A673 (cell line): Measurements from ENCODE around the gene CKM. TPM values are rescaled to one million over a fixed set of nuclear protein-coding genes. Genes with fewer than 3 reads are reported as not detected.
"Not testable (repeated sequence)": the region's sequence is repeated elsewhere in the genome, so short reads cannot be mapped to it uniquely, and the experiment has no call there.

Source experiments
- BruUV-seq: library from RNA; stranded (reverse); fragments of 400-500 nt; replicated peaks from 2 replicates; lab custom pipeline; 2021; lab: Mats Ljungman, UMichigan
- CTCF ChIA-PET: fragments of 300-600 bp; sonication (Branson Sonifier 250); formaldehyde crosslinking; loops from one replicate; lab custom pipeline; 2022; ENCODE audit warnings: antibody characterized with exemption; lab: Charles Lee
- POLR2A ChIA-PET: fragments of 300-600 bp; sonication (Branson Sonifier 250); formaldehyde crosslinking; loops from one replicate; lab custom pipeline; 2022; ENCODE audit warnings: antibody characterized with exemption; ENCODE audit not compliant: low non-redundant PET; lab: Charles Lee
- DNase-seq: peaks from one replicate; pipeline ENCODE4 v3.0.0-alpha.2; 2015; ENCODE audit warnings: low spot score
- H3K27ac ChIP-seq: fragments of 200-600 bp; sonication (generic); 2 replicates; pipeline ENCODE4 v1.5.1; 2016; ENCODE audit warnings: mixed run types, low read depth, mild to moderate bottlenecking, mixed read lengths, antibody characterized with exemption, low read length; ENCODE audit not compliant: poor library complexity, severe bottlenecking
- H3K27me3 ChIP-seq: fragments of 200-600 bp; sonication (generic); replicated peaks from 2 replicates; pipeline ENCODE4 v1.6.1; 2017; ENCODE audit warnings: mixed run types, low read depth, mild to moderate bottlenecking, mixed read lengths, antibody characterized with exemption, low read length; ENCODE audit not compliant: insufficient read depth, poor library complexity
- H3K36me3 ChIP-seq: fragments of 200-600 bp; sonication (generic); 2 replicates; pipeline ENCODE4 v1.6.1; 2016; ENCODE audit warnings: mixed run types, mild to moderate bottlenecking, mixed read lengths, antibody characterized with exemption, low read length; ENCODE audit not compliant: insufficient read depth, poor library complexity, severe bottlenecking
- H3K4me1 ChIP-seq: fragments of 200-600 bp; sonication (generic); 2 replicates; pipeline ENCODE4 v1.6.1; 2017; ENCODE audit warnings: mixed run types, mild to moderate bottlenecking, mixed read lengths, antibody characterized with exemption, low read length; ENCODE audit not compliant: insufficient read depth, poor library complexity, severe bottlenecking
- H3K4me3 ChIP-seq: fragments of 200-600 bp; sonication (generic); 2 replicates; pipeline ENCODE4 v1.5.1; 2016; ENCODE audit warnings: low read depth, mixed run types, mild to moderate bottlenecking, mixed read lengths, low read length; ENCODE audit not compliant: poor library complexity, severe bottlenecking
- H3K9me3 ChIP-seq: fragments of 200-600 bp; sonication (generic); 2 replicates; pipeline ENCODE4 v1.6.1; 2016; ENCODE audit warnings: mixed run types, low read depth, mild to moderate bottlenecking, mixed read lengths, antibody characterized with exemption, low read length; ENCODE audit not compliant: poor library complexity, severe bottlenecking
- EZH2 ChIP-seq: fragments of 200-600 bp; sonication (generic); IDR thresholded peaks from 2 replicates; pipeline ENCODE4 v1.6.1; 2017; ENCODE audit warnings: borderline replicate concordance, low read depth, mild to moderate bottlenecking, mixed read lengths, antibody characterized with exemption, low read length; ENCODE audit not compliant: poor library complexity, severe bottlenecking
- intact Hi-C: fragments of 100-400 bp; cut with micrococcal nuclease; formaldehyde crosslinking; loops from one replicate; pipeline ENCODE4 v1.10.0; 2022; ENCODE audit not compliant: unreplicated experiment
- total RNA-seq: library from RNA; stranded (reverse); gene quantifications from 2 replicates; pipeline ENCODE4 v1.2.3, GENCODE V29; 2021
- TF ChIP-seq, protein P1 (sequence below): fragments of 300-800, 200-600 bp; sonication (generic); conservative IDR thresholded peaks from 2 replicates; pipeline ENCODE4 v1.5.1; 2017; ENCODE audit warnings: low read depth, mild to moderate bottlenecking, antibody characterized with exemption, low read length, moderate library complexity, mixed read lengths

The CKM gene
- total RNA-seq, 1 experiment from 2014 or later = not detected

DNA sequence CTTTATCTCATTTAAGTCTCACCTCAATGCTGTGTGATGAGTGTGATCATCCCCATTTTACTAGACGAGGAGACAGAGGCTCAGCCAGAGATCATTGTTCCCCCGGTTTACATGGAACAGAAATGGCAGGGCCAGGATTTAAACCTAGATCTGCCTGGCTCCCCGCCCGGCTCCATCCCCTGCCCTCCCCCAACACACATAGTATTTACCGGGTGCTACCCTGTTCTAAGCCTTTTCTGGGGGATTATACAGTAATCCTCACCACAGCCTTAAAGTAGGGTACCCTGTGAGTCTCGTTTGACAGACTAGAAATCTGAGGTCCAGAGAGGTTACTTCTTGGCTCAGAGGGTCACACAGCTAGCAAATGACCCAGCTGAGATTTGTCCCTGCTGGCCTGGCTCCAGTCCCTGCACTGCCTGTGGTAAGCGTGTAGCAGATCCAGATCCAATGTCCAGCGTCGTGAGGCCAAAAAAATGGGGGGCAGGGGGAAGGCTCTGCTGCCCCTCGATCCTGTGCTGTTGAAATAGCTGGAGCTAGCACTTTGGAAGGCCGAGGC is 14.1 kb upstream of the CKM start:
- DNase-seq = no peak
- Histone ChIP-seq H3K27ac (no peak overlapping the region), H3K9me3 (no peaks in the 10 kb centered on the region), H3K36me3 (no peaks in the 10 kb centered on the region), H3K4me1 (peaks cover 5% of the 10 kb centered on the region), H3K4me3 (no peak overlapping the region), H3K27me3 (no peaks in the 10 kb centered on the region)
- no peak for TF ChIP-seq EZH2
- TF ChIP-seq, protein P1, sequence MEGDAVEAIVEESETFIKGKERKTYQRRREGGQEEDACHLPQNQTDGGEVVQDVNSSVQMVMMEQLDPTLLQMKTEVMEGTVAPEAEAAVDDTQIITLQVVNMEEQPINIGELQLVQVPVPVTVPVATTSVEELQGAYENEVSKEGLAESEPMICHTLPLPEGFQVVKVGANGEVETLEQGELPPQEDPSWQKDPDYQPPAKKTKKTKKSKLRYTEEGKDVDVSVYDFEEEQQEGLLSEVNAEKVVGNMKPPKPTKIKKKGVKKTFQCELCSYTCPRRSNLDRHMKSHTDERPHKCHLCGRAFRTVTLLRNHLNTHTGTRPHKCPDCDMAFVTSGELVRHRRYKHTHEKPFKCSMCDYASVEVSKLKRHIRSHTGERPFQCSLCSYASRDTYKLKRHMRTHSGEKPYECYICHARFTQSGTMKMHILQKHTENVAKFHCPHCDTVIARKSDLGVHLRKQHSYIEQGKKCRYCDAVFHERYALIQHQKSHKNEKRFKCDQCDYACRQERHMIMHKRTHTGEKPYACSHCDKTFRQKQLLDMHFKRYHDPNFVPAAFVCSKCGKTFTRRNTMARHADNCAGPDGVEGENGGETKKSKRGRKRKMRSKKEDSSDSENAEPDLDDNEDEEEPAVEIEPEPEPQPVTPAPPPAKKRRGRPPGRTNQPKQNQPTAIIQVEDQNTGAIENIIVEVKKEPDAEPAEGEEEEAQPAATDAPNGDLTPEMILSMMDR = no peak
- ChIA-PET CTCF (interaction anchor here (0.6 kb wide), 1 partner anchor 29 kb away, joined by 10 read pairs; no protein-coding TSS in a partner anchor), POLR2A (no interaction called here)
- intact Hi-C loops = loop anchor here (5.0 kb wide), 1 partner anchor 319 kb away; no protein-coding TSS in a partner anchor
- BruUV-seq = no TSS peak

DNA sequence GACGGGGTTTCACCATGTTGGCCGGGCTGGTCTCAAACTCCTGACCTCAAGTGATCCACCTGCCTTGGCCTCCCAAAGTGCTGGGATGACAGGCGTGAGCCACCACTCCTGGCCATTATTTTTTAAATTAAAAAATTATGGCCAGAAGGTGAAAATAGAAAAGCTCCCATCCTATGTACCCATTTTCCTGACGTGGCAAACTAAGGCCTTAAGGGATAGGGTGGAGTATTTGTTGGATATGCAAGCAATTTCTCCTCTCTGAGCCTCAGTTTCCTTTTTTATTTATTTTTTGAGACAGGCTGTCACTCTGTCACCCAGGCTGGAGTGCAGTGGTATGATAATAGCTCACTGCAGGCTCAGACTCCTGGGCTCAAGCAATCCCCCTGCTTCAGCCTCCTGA is 12.2 kb upstream of the CKM start:
- BruUV-seq, POLR2A ChIA-PET: not testable (repeated sequence)

GRCh38 chr19:45333609-45334303 is 11.1 kb upstream of the CKM start:
- H3K36me3 ChIP-seq = no peaks in the 10 kb centered on the region
- no peaks in the 10 kb centered on the region for H3K27me3 ChIP-seq
- H3K4me1 ChIP-seq = no peaks in the 10 kb centered on the region
- TF ChIP-seq, protein P1 = no peak
- no peak for TF ChIP-seq EZH2
- CTCF ChIA-PET = interaction anchor here (0.7 kb wide), 1 partner anchor 344 kb away, joined by 18 read pairs; no protein-coding TSS in a partner anchor
- no peak for DNase-seq
- H3K27ac ChIP-seq = no peak overlapping the region
- H3K9me3 ChIP-seq = no peaks in the 10 kb centered on the region
- BruUV-seq = no TSS peak
- POLR2A ChIA-PET = interaction anchor here (0.6 kb wide), 1 partner anchor 39 kb away, joined by 9 read pairs; no protein-coding TSS in a partner anchor
- H3K4me3 ChIP-seq = no peak overlapping the region
- intact Hi-C loops = no loop called here

More for the DNA sequence above, 12.2 kb upstream of the CKM start:
- H3K27me3 ChIP-seq, DNase-seq, H3K9me3 ChIP-seq, H3K4me1 ChIP-seq, H3K4me3 ChIP-seq, H3K36me3 ChIP-seq, H3K27ac ChIP-seq, CTCF ChIA-PET: not testable (repeated sequence)
- intact Hi-C loops = loop anchor here (5.0 kb wide), 1 partner anchor 318 kb away; no protein-coding TSS in a partner anchor
